Measurements from ENCODE around the gene HOMER2.
"Not testable (repeated sequence)": the region's sequence is repeated elsewhere in the genome, so short reads cannot be mapped to it uniquely, and the experiment has no call there.

Gene HOMER2

GRCh38 chr15:82952158-82953081, at the start of gene HOMER2:
Gene HOMER2 (minus strand): TSS chr15:82952720. CDS start chr15:82952535, 185 bp downstream.
- no peak for DNase-seq (ENCODE audit: low read depth)

- DNase-seq (ENCODE audit: low read depth), result not testable (repeated sequence)
Observed at GRCh38 chr15:83000672-83001031, 48.1 kb upstream of the HOMER2 start.

GRCh38 chr15:82999905-83000671, 47.6 kb upstream of the HOMER2 start:
- peak; percentile 64 for DNase-seq (ENCODE audit: low read depth)

- no peak for DNase-seq (ENCODE audit: low read depth)
Observed at GRCh38 chr15:82999426-82999825, 46.9 kb upstream of the HOMER2 start.

DNA sequence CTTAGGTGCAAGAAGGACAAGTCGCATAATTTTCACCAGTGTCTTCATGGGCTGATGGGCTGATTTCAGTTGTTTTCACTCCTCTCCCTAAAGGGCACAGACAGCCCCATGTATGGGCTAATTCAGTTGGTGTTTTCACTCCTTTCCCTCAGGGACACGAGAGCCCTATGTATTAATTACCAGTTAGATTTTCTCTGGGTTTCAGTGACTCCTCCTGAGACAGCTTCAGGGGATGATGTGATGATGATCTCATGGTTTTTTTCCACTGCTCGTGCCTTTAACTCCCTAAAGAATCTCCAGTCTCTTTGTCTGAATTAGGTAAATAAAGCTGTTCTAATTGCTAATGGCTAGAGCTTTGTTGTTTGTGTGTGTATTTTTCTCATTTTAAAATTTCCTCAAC, 43.4 kb upstream of the HOMER2 start:
- no peak for DNase-seq (ENCODE audit: low read depth)

DNA sequence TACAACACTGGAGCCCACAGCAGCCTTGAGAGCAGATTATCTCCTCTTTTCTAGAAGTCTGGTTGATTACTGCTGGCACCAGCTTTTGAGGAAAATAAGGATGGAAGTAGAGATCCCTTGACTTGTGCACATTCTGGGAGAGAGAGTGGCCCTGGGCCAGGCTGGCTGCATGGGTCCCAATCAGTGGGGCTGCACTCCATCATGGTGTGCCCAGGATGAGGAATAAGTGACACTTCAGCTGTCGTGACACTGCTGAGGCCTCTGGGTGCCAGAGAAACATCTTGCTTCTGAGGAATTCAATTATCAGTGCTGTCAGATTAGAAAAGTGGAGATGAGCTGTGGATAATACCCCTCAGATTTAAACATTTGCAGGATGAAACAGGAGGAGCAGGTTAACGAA, 42.6 kb upstream of the HOMER2 start:
- DNase-seq (ENCODE audit: low read depth), result no peak

- DNase-seq (ENCODE audit: low read depth), result no peak
Observed at GRCh38 chr15:82993144-82993543, 40.6 kb upstream of the HOMER2 start.

DNA sequence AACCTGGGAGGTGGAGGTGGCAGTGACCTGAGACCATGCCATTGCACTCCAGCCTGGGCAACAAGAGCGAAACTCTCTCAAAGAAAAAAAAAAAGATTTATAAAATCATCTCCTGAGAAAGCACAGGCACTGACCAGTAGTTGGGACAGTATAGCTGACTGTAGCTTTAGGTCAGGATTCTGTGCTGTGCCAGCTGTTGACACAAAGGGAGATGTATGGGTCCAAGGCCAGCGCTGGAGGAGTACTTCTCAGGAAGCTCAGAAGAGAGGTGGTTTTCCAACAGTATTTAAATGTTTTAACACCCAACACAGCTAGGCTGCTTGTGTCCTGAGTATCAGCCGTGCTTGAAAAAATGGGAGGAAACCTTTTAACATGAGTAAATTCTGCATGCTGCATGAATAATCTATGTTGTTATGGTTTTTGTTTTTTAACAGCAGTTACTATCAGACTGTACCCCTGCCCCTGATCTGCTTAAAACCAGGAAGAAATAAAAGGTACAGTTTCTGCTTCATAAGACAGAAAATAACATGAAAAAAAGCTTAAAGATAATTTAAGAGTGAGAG, 40.0 kb upstream of the HOMER2 start:
- DNase-seq (ENCODE audit: low read depth), result no peak

GRCh38 chr15:82986442-82986780, 33.9 kb upstream of the HOMER2 start:
- peak; percentile 23 for DNase-seq (ENCODE audit: low read depth)

- peak; percentile 94 for DNase-seq (ENCODE audit: low read depth)
Observed at GRCh38 chr15:82985688-82986441, 33.3 kb upstream of the HOMER2 start, which contains the start of gene RAMAC. Gene RAMAC (plus strand): TSS chr15:82986210. CDS start chr15:82989019, 2,809 bp downstream.

DNA sequence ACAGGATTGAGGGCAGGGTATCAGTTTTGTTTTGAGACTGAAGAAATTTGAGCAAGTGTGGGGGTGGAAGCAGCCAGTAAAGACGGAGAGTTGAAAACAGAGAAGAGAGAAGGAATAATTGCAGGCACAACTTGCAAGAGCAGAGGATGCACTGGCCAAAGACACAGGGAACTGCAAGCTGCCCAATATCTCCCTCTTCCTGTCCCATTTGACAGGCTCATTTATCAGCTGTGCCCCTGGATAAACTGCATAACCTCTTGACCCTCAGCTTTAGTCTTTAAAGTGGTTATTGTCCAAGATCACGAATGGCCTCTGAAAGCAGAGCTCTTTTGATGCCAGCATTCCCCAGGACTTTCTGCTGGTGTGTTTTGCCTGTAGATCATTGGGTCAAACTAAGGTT, 28.5 kb upstream of the HOMER2 start:
- no peak for DNase-seq (ENCODE audit: low read depth)

- peak; percentile 83 for DNase-seq (ENCODE audit: low read depth)
Observed at GRCh38 chr15:82979726-82980125, 27.2 kb upstream of the HOMER2 start.

DNA sequence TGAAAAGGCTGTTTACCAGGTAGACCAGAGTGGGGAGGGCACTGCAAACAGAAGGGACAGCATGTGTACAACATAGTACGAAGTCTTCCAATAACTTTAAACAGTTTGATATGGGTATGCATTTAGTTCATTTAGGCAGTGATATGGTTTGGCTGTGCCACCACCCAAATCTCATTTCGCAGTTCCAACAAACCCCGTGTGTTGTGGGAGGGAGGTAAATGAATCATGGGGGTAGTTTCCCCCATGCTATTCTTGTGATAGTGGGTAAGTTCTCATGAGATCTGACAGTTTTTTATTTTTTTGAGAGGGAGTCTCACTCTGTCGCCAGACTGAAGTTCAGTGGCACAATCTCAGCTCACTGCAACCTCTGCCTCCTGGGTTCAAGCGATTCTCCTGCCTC, 25.9 kb upstream of the HOMER2 start:
- no peak for DNase-seq (ENCODE audit: low read depth)

DNA sequence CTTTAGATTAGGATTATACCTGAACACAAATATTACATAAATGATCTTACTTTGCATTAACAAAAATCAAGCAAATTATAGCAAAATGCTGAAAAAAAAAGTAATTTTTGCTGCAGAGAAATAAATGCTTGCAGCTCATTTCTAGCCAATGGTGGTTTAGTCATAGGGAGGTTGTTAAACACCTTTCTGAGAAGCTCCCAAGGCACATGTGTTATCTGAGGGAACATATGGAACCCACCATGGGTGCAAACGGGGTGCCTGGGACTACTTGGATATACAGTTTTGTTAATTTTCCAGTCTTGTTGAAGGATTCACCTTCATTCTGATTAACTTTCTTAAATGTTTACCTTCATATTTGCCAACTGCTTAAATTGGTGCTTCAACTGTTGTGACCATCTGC, 24.6 kb upstream of the HOMER2 start:
- no peak for DNase-seq (ENCODE audit: low read depth)

DNA sequence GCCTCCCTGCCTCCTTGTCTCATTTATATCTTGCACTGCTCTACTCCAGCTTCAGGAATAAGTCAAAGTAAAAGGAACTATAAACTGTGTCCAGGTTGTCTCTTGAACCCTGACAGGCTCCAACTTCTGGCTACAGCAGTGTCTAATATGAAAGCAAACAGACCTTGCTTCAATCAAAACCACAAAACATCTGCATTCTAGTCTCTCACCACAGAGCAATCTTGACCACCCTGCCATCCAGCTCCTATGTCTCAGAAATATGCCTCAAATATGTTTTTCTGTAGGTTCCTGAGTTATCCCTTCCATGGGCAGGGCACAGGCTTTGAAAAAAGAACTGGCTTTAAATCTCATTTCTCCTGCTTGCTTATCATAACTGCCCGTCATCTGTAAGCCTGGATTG, 20.5 kb upstream of the HOMER2 start:
- peak; percentile 74 for DNase-seq (ENCODE audit: low read depth)

GRCh38 chr15:82971218-82971984, 18.9 kb upstream of the HOMER2 start:
- peak; percentile 10 for DNase-seq (ENCODE audit: low read depth)

DNA sequence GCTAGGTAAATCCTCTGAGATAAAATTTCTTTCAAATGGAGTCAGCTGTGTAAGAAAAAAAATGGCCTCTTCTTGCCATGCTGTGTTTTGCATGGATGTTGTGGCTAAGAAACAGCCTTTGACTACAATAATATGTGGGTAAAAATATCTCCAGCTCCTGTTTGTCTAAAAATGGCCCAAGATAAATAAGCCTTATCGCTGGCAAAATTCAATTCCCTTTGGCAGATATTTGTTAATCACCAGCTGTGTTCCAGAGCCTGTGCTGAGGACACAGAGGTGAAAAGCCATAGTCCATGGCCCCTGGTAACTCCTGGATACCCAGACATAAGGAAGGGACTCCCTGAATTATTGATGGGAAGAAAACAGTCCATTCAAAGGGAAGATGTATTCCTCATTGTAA, 18.2 kb upstream of the HOMER2 start:
- DNase-seq (ENCODE audit: low read depth), result peak; percentile 15

GRCh38 chr15:82970078-82970686, 17.7 kb upstream of the HOMER2 start:
- peak; percentile 18 for DNase-seq (ENCODE audit: low read depth)

DNA sequence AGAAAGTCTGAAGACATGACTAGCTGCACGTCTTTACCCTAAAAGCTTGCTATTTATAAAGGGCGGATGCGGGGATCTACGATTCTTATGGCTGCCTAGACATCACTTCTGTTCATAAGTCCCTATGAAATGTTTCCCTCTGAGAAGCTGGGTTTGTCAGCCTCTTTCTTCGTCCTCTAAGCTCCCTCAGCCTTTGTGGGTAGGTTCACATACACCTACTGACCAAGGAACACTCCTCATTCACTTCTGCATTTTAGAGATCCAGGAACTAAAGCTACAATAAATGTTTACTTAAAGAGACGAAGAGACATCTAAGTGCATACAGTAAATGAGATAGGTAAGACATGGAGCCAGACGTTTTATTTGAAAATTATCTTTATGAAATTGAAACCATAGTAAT, 16.8 kb upstream of the HOMER2 start:
- no peak for DNase-seq (ENCODE audit: low read depth)

- DNase-seq (ENCODE audit: low read depth), result peak; percentile 93
Observed at GRCh38 chr15:82968066-82968465, 15.5 kb upstream of the HOMER2 start.

DNA sequence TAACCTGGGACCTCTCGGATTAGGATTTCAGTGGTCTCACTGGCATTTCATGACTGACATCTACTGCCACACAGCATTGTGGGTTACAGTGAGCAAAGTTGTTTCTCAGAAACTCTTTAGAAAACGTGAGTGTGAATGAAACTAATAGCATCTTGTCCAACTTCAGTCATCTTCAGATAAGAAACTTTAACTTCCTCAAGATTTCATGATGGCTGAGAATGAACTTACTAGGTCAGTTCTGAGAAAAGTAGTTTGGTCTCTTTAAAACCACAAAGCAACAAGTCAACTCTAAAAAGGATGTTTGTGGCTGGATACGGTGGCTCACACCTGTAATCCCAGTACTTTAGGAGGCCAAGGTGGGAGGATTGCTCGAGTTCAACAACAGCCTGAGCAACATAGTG, 14.2 kb upstream of the HOMER2 start:
- DNase-seq (ENCODE audit: low read depth), result no peak

Measured in amniotic epithelial cell (primary cell).